A673 (cell line): Measurements from ENCODE around the gene SLC10A3.

Experiments used
- EZH2 ChIP-seq: fragments of 200-600 bp; sonication (generic); IDR thresholded peaks from 2 replicates; pipeline ENCODE4 v1.6.1; 2017; ENCODE audit warnings: borderline replicate concordance, low read depth, mild to moderate bottlenecking, mixed read lengths, antibody characterized with exemption, low read length; ENCODE audit not compliant: poor library complexity, severe bottlenecking
- TF ChIP-seq, protein P1 (sequence below): fragments of 300-800, 200-600 bp; sonication (generic); conservative IDR thresholded peaks from 2 replicates; pipeline ENCODE4 v1.5.1; 2017; ENCODE audit warnings: low read depth, mild to moderate bottlenecking, antibody characterized with exemption, low read length, moderate library complexity, mixed read lengths

DNA sequence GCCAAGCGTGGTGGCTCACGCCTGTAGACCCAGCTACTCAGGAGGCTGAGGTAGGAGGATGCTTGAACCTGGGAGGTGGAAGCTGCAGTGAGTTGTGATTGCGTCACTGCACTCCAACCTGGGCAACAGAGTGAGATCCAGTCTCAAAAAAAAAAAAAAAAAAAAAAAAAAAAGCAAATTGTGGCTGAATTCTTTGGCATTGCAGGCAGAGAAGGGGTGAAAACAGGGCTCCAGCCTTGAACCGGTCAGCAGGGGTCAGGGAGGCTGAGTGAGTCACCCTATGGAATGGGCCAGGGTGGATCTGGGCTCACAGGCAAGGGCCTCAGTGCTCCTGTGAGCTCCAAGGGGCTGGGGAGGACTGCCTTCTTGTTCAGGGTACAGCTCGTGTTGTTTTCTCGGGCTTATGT, 38.8 kb upstream of the SLC10A3 start:
- TF ChIP-seq, protein P1, sequence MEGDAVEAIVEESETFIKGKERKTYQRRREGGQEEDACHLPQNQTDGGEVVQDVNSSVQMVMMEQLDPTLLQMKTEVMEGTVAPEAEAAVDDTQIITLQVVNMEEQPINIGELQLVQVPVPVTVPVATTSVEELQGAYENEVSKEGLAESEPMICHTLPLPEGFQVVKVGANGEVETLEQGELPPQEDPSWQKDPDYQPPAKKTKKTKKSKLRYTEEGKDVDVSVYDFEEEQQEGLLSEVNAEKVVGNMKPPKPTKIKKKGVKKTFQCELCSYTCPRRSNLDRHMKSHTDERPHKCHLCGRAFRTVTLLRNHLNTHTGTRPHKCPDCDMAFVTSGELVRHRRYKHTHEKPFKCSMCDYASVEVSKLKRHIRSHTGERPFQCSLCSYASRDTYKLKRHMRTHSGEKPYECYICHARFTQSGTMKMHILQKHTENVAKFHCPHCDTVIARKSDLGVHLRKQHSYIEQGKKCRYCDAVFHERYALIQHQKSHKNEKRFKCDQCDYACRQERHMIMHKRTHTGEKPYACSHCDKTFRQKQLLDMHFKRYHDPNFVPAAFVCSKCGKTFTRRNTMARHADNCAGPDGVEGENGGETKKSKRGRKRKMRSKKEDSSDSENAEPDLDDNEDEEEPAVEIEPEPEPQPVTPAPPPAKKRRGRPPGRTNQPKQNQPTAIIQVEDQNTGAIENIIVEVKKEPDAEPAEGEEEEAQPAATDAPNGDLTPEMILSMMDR: no peak
- TF ChIP-seq EZH2: no peak
